GM06990 (cell line): Measurements from ENCODE around the gene OR2W1.

Experiments
- DNase-seq: peaks from one replicate; pipeline ENCODE4 v3.0.0-alpha.2; 2011; ENCODE audit not compliant: insufficient read length; ENCODE audit errors: extremely low read depth
- H3K27me3 ChIP-seq: replicated peaks from 2 replicates; pipeline ENCODE4 v1.6.0; 2011; ENCODE audit warnings: low read length; ENCODE audit not compliant: control insufficient read depth, insufficient read depth
- H3K36me3 ChIP-seq: 2 replicates; pipeline ENCODE4 v1.5.1; 2011; ENCODE audit warnings: low read length; ENCODE audit not compliant: control insufficient read depth, insufficient read depth
- H3K4me3 ChIP-seq: replicated peaks from 2 replicates; pipeline ENCODE4 v1.5.1; 2011; ENCODE audit warnings: low read depth, mild to moderate bottlenecking, control low read depth, low read length
- CTCF ChIP-seq: IDR thresholded peaks from 2 replicates; pipeline ENCODE4 v1.5.1; 2011; ENCODE audit warnings: low read length, control low read depth, mild to moderate bottlenecking, inconsistent platforms; ENCODE audit not compliant: insufficient read depth, poor library complexity, severe bottlenecking

The OR2W1 gene

DNA sequence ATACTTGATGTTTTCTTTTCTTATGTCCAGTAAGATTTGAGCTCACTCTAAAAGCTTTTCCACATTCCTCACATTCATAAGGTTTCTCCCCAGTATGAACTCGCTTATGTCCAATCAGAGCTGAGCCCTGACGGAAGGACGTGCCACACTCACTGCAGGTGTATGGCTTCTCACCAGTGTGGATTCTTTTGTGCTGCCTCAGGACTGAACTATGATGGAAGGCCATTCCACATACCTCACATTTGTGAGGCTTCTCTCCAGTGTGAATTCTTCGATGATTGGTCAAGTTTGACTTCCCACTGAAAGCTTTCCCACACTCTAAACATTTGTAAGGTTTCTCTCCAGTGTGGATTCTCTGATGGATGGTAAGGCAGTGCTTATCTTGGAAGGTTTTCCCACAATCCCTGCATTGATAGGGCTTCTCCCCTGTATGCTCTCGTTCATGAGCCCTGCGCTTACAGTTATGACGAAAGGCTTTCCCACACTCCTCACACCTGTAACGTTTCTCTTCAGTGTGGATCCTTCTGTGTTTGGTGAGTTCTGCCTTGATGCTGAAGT lies 49.8 kb downstream of the OR2W1 start:
- no peaks in the 10 kb centered on the region for H3K36me3 ChIP-seq
- H3K4me3 ChIP-seq, result no peak overlapping the region
- no peak for TF ChIP-seq CTCF

More for the DNA sequence above, 49.8 kb downstream of the OR2W1 start:
- DNase-seq, result no peak
- no peaks in the 10 kb centered on the region for H3K27me3 ChIP-seq
